Inferior parietal cortex (tissue), 1 donor: ENCODE results near the gene PAM16.

Experiments used
- DNase-seq: peaks from one replicate; pipeline ENCODE4 v3.0.0-alpha.2; 2016; ENCODE audit errors: extremely low spot score

PAM16 gene

GRCh38 chr16:4298761-4299522 lies 52.2 kb downstream of the PAM16 start:
- DNase-seq, result no peak

GRCh38 chr16:4297480-4297879 lies 53.6 kb downstream of the PAM16 start:
- DNase-seq, result no peak

DNA sequence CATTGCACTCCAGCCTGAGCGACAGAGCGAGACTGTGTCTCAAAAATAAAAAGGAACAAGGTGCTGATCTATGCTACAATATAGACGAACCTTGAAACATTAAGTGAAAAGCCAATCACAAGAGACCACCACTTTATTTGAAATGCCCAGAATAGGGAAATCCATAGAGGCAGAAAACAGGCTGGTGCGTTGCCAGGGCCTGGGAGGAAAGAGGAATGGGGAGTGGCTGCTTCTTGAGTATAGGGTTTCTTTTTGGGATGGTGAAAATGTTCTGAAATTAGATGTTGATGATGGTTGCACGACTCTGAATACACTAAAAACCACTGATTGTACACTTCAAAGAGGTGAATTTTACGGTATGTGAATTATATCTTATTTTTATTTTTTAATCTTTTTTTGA lies 55.5 kb downstream of the PAM16 start:
- no peak for DNase-seq

- no peak for DNase-seq
Observed at GRCh38 chr16:4293822-4294457, 57.2 kb downstream of the PAM16 start.

- no peak for DNase-seq
Observed at GRCh38 chr16:4293181-4293716, 57.9 kb downstream of the PAM16 start.

GRCh38 chr16:4291699-4292098 lies 59.4 kb downstream of the PAM16 start:
- DNase-seq, result no peak
